WTC11 (cell line): ENCODE data around the gene PGBD5.

Source experiments
- AR ChIP-seq: fragments of 250-450 bp; sonication (Bioruptor Pico); IDR thresholded peaks from 2 replicates; pipeline ENCODE4 v1.9.0; 2021; ENCODE audit warnings: mild to moderate bottlenecking
- CTCF ChIP-seq: fragments of 200-600 bp; IDR thresholded peaks from 2 replicates; pipeline ENCODE4 v1.8.0; 2022; ENCODE audit warnings: antibody characterized with exemption
- ELF4 ChIP-seq: sonication (generic); formaldehyde crosslinking; IDR thresholded peaks from 2 replicates; pipeline ENCODE4 v1.8.1; 2022; ENCODE audit warnings: low read depth, mild to moderate bottlenecking, moderate library complexity, missing genetic modification reagents
- HMGXB4 ChIP-seq: sonication (generic); formaldehyde crosslinking; IDR thresholded peaks from 2 replicates; pipeline ENCODE4 v1.8.1; 2023; ENCODE audit warnings: mild to moderate bottlenecking, moderate library complexity, missing genetic modification reagents
- NR1H2 ChIP-seq: sonication (generic); formaldehyde crosslinking; IDR thresholded peaks from 2 replicates; pipeline ENCODE4 v1.9.0; 2021; ENCODE audit warnings: mild to moderate bottlenecking, moderate library complexity, missing genetic modification reagents
- SMAD4 ChIP-seq: sonication (generic); formaldehyde crosslinking; IDR thresholded peaks from 2 replicates; pipeline ENCODE4 v1.8.0; 2022; ENCODE audit warnings: mild to moderate bottlenecking, missing genetic modification reagents
- STAT6 ChIP-seq: sonication (generic); formaldehyde crosslinking; conservative IDR thresholded peaks from 2 replicates; pipeline ENCODE4 v1.8.1; 2023; ENCODE audit warnings: mild to moderate bottlenecking, low read depth, missing genetic modification reagents, moderate library complexity
- TEAD1 ChIP-seq: sonication (generic); formaldehyde crosslinking; IDR thresholded peaks from 2 replicates; pipeline ENCODE4 v1.8.0; 2022; ENCODE audit warnings: mild to moderate bottlenecking, missing genetic modification reagents

- TF ChIP-seq CTCF (no peak), TEAD1 (no peak), AR (no peak), NR1H2 (no peak), ELF4 (no peak), SMAD4 (CRISPR knock-in tag) (no peak), HMGXB4 (no peak), STAT6 (CRISPR knock-in tag) (no peak)
These were observed 104.3 kb downstream of the PGBD5 start for GRCh38 chr1:230321741-230322420.
